RKO (cell line): ENCODE data around the gene ATP2C2.
"Not testable (repeated sequence)": the region's sequence is repeated elsewhere in the genome, so short reads cannot be mapped to it uniquely, and the experiment has no call there.

Experiments
- DNase-seq: peaks from one replicate; pipeline ENCODE4 v3.0.0-alpha.2; 2016; ENCODE audit warnings: low spot score

ATP2C2 gene

DNA sequence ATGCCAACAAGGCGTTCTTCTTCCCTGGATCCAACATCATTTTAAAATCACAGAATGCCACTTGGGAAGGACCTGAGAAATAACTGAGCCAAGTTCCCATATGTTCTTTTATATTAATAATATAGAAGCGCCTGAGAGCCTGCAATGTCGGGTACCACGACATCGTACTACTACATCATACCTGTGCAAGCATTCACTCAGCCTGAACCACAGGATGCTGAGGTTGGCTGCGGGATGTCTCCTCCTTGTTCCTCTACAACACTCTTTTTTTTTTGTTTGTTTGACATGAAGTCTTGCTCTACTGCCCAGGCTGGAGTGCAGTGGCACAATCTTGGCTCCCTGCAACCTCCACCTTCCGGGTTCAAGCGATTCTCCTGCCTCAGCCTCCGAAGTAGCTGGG is 2.1 kb upstream of the ATP2C2 start:
- no peak for DNase-seq

DNA sequence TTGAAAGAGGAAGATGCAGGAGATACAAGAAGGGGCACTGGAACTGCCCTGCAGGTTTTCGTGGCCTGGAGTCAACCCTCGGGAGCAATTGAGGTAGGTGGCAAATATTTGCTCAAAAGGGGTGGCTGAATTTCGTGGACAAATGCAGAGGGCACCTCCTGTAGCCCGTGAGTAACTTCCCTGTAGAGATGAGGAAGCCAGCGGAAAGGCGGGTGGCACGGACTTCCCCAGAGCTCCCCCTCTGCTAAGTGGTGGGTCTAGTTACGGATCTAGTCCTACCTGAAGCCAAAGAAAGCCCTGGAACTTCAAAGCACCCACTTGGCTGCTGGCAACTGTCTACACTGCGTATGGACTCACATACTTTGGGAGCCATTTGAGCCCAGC is 1.0 kb upstream of the ATP2C2 start:
- no peak for DNase-seq

DNA sequence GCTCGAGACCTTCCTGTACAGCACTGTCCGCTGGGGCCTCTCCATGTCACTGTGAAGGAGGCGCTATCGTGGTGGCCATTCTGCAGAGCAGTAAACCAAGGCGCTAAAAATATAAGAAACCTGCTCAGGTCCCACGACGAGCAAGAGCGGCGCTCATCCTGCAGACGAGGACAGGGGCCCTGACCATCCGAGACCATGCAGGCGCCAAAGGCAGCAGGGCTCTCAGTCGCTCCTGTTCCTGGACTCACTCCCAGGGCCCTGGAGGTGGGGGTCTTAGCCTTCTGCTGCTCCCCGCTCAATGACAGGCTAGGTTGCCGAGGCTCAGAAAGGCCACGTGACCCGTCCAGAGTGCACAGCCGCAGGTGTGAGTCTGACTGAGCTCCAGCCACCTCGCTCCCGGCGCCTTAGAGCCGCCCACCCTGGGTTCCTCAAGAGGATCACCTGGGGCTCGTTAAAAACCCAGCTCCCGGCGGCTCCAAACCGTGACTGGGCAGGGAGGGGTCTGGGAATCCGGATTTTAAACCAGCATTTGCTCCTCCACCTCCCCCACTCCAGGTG is 509 bp upstream of the ATP2C2 start:
- no peak for DNase-seq

DNA sequence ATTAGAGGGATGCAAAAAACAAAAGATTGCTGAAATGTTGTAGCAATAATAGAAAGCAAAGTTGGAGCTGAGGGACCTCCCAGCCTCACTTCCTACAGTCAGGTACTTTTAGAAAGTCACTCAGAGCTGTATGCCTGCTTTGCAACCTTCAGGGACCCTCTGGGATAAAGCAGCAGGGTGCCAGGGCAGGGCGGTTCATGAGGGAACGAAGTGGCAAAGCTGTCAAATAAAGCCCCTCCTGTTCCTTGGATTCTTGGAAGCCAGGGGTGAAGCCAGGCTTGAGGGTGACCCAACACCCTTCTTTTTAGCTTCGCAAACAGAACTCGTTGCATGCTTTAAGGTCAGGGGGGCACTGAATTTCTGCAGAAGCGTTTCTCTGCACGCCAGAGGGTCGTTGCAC is 767 bp downstream of the ATP2C2 start:
- DNase-seq, result no peak

DNA sequence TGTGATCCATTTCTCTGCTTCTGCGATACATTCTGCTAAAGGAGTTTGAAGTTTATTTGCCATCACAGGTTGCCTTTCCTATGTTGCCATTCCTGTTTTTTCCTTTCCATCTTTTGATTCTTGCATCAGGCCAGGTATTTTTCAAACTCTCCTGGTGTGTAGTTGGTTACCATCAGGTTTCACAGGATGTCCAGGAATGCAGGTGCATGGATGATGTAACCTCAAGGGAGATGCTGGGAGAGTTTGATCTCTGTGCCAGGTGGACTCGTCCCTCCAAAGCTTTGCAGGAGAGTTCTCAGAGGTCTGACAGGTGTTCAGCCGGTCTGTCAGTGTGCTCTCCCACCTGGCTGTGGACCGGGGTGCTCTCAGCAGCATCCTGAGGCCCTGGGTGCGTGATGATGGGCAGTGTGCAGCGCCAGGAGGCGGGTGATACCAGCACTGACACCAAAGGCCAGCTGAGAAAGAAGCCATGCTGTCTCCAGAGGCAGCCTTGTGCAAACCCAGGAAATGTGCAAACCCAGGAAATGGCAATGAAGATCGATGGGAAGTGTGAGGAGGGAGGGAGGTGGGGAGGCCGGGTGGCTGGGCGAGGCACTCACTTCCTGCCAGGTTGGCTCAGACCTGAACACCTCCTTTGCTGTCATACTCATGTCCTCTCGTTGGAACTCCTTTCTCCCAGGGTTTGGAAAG is 1.7 kb downstream of the ATP2C2 start:
- DNase-seq, result no peak

DNA sequence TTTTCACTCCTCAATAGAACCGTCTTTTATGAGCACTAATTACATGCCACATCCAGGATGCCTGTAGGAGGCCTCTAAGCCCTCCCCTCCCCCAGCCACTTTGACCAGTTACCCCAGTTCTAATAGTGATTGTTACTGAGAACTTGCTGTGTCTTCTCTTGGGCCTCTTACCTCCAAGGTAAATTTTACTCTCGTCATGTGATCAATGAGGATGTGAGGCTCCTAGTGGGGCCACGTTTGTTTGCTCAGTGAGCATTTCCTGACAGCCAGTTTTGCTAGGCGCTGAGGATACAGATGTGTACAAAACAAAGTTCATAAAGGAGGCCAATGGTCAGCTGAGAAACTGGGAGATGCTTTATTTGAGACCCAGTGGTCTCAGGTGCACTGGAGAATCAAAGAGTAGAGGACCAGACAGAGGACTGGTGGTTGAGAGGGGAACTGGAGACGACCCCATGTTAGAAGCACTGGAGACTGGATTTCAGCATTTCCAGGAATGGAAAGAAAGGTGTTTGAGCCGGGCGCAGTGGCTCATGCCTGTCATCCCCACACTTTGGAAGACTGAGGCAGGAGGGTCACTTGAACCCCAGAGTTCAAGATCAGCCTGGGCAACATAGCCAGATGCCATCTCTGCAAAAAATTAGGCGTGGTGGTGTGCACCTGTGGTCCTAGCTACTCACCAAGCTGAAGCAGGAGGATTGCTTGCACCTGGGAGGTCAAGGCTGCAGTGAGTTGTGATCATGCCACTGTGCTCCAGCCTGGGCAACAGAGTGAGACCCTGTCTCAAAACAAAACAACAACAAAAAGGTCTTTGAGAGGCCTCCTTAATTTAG is 2.6 kb downstream of the ATP2C2 start:
- DNase-seq, result no peak

DNA sequence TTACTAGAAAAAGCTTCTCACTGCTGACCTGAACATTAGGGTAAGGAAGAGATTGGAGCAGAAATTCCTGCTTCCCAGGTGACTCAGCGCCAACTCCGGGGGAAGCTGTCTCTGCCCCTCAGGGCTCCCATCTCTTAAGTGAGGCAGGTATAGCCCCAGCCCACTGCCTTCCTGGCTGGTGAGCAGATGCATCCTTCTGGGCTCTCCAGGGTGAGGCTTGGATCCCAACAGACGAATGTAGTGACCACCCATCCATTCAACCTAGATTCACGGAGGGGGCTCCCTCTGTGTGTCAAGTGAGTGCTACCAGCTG is 3.2 kb downstream of the ATP2C2 start:
- no peak for DNase-seq

DNA sequence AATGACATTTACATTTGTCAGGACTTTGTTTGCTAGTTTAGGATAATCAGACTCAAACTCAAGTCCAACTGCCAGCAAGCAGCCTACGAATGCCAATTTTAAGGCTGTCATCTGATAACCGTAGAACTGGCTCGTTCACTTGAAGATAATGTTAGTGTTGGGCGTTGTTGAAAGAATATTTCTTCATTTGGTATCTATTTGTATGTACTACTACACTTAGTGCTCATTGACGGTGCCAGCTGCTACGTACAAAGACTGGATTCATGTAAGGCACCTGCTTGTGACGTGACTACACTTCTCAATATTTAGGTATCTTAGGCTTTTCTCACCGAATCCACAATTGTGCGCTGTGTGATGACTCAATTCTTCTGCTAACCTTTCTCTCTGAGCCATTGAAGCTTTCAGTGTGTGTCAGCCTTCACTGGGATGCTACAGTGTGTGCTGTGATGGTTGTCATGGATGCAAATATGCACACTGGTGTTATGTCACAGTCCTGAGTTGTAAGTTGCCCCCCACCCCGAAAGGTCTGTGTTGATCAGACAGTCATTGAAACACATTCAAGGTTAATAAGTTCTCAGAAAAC is 5.7 kb downstream of the ATP2C2 start:
- DNase-seq, result no peak

DNA sequence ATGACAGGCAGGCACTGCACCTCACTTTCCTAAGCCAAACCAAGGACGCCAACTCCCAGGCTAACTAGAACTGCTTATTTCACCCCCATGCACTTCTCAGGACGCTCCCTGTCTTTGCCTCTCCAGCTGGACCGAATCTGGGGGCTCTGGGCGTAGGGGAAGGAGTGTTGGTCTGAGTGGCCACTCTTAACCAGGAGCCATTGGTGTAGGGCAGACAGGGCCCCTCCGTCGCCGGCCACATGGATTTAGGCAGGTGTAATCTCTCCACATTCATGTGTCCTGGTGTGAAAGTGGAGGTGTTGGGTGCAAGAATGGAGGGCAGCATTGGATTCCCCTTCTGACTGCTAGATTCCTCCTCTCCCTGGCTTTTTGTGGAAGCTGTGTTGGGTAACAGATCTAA is 9.8 kb downstream of the ATP2C2 start:
- DNase-seq, result no peak

DNA sequence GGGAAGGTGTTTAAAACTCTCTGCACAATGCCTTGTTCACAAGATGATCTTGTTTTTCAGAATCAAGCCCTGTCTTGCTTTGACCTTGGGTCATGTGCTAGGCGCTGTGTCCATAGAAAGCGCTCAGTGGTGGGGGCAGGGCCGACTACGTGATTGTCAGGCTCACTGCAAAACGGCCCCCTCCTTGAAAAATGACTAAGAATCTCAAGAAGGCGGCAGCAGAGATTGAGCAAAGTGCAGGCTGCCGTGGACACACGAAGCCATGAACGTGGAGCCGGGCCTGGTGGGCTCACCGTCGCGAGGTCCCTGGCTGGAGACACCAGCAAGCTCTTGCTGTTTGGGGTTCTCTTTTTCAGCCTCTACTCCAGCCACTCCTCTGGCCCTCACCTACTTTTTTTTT is 10.2 kb downstream of the ATP2C2 start:
- no peak for DNase-seq

DNA sequence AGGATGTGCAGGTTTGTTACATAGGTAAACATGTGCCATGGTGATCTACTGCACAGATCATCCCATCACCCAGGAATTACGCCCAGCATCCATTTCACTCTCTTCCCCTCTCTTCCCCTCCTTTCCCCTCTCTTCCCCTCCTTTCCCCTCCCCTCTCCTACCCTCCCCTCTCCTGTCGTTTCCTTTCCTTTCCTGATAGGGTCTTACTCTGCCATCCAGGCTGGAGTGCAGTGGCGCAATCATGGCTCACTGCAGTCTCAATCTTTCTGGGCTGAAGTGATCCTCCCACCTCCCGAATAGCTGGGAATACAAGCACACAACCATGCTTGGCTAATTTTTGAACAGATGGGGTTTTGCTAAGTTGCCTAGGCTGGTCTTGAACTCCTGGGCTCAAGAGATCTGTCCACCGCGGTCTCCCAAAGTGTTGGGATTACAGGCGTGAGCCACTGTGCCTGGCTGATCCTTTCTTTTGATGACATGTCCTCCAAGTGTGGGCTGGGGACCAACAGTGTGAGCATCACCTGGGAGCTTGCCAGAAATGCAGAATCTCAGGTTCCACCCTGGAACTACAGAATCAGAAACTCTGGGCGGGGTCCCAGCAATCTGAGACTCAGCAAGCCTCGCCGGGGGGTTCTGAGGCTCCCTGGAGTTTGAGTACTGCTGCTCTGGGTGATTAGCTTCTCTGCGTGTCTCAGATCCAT is 10.8 kb downstream of the ATP2C2 start:
- DNase-seq, result no peak

DNA sequence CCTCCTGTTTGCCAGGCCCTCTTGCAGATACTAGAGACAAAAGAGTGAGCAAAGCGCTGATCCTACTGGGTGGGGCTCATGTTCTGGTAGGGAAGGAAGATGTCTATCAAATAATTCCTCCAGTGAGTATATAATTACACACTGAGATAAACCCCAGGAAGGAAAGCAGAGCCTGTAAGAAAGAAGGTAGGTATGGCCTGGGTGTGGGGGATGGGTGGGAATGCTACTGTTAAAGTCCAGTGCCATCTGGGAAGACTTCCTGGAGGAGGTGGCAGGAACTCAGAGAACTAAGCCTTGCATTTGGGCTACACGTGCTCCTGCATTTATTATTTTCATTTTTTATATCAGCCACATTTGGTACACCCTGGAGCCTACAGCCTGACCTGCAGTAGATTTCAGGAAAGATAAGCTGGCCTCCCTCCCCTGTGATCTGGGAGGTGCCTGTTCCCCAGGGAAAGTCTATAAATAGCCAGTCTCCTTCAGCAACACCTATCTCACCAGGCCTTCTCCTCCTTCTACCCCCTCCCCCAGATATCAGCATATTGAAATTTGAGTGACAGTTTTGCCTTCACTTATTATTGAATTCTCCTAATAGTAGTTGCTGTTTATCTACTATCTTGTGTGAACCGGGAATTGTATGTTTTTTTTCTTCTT is 11.5 kb downstream of the ATP2C2 start:
- DNase-seq, result no peak

DNA sequence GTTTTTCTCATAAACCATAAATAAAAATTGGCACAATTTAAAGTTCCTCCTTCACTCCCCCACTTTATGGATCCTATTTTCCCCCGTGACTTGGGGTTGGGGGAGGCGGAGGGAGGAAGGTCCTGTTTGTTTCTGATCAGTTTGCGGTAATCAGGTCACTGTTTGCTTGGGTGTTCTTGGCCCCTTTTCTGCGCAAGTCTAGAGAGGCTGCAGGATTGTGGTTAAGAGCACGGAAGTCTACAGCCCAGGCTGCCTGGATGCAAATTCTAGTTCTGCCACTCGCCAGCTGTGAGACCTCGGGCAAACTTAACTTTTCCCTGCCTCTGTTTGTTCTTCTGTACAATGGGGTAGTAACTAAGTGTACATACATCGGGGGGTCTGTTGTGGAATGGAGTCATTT is 12.1 kb downstream of the ATP2C2 start:
- DNase-seq, result no peak

DNA sequence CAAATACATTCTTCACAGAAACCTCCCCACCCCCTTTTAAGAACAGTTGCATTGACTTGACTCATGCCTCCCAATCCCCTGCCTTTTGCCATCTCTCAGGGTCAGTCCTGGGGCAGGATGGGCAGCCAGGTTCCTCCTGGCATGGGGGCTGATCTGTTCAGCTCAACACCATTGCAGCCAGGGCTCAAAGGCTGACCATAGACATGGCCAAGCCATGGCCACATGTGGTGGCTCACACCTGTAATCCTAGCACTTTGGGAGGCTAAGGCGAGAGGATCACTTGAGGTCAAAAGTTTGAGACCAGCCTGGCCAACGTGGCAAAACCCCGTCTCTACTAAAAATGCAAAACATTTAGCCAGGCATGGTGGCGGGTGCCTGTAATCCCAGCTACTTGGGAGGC is 14.1 kb downstream of the ATP2C2 start:
- DNase-seq, result no peak

DNA sequence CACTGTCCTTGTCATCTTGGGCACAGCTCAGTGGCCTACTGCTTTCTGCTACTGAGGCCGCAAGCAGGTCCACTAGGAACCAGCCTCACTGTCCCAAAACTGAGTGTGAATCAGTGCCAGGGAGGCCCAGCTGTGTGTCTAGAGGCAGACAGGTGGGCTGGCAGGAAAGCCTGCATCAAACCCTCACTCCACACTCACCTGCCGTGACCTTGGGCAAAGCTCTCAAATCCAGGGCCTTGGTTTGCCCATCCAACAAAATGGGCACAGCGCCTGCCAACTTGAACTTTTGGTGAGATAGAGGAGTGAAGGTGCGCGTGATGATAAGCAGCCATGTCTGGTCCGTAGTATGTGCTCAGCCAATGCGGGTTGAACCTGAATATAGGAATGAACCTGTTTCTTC is 14.8 kb downstream of the ATP2C2 start:
- no peak for DNase-seq

DNA sequence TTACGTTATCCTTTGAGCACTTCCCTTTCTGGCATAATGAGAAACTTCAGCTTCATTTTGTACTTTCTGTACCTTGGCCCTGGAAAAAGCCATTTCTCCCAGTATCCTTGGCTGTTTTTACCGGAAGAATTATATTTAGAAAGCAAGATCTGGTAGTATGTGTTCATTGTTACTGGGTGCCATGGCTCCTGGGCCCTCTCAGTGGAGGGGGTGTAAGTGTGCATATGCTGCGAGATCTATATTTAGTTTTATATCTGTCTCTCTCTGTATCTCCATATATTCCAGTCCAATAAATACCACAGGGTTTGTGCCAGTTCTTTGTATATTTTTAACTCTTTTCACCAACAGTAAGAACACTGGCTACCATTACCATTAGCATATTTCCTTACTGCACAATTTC is 17.7 kb downstream of the ATP2C2 start:
- DNase-seq, result no peak

DNA sequence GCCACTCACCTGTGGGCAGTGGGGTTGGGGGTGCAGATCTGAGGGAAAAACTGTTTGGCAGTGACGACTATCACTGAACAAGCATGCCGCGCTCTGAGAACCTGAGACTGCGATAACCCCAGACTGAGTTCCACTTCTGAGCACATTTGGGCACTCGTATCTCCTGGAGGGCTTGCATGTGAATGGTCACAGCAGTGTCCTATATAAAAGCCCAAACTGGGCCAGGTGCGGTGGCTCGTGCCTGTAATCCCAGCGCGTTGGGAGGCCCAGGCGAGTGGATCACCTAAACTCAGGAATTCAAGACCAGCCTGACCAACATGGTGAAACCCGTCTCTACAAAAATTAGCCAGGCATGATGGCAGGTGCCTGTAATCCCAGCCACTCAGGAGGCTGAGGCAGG is 18.7 kb downstream of the ATP2C2 start:
- DNase-seq, result no peak

DNA sequence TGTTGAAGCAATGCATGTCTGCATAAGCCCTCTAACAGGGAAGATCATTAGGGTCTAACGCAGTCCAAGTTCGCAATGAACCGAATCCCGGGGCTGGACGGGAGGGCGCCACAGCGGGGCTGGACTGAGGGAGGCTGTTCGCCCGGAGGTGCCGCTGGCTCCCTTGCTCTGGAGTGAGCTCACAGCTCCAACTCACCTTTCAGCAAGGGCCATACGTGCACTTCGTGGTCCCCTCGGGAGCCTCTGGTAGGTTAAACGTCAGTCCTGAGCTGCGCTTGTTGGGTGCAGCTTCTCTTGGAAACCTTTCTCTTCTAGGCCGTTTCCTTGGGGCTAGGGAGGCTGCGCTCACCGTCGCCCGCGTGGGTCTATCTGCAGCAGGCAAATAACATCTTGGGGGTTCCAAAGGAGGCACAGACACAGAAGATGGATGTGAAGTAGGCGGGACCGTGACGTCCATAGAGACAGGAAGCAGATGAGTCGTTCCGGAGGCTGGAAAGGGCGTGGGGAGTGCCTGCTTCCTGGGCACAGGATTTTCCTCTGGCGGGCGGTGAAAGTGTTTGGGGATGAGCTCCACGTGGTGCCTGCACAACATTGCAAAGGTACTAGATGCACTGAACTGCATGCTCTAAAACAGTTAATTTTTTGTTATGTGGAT is 21.9 kb downstream of the ATP2C2 start:
- no peak for DNase-seq

DNA sequence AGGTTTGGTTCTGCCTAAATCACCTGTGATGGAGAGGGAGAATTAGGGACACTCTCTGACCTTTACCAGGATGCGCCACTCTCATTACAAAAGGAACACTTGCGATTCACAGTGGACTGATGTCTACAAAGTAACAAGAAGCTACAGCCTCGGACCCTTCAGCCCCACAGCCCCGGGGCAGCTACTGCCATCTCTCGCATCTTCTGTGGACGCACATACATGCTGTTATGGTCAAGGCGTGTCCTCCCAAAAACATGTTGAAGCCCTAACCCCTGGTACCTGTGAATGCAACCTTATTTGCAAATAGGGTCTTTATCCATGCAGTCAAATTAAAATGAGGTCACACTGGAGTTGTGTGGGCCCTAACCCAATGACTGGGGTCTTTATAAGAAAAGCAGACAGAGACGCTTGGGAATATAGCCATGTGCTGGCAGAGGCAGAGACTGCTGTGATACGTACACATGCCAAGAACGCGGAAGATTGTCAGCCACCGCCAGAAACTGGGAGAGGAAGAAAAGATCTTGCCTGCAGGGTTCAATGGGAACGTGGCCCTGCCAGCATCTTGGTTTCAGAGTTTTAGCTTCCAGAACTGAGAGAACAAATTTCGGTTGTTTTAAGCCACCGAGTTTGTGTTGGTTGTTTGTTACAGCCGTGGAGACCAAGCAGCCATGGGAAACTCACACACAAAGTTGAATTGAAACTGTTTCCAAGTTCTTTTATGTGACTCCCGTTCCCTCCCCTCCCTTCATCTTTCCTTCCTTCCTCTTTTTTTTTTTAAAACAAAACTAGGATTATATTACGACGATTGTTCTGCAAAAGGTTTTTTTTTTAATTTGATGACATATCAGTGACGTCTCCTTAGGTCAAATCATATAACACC is 23.1 kb downstream of the ATP2C2 start:
- no peak for DNase-seq

DNA sequence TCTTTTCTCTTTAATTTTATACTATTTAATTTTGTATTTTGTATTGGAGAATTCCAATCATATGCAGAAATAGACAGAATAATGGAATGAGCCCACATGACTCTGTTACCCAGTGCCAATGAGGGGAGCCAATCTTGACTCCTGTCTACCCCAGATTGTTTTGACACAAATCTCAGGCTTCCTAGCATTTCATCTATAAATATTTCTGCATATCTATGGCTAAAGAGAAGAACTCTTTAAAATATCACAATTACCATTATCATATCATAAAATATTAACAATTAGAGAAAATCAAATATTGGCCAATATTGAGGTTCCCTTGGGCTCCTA is 23.7 kb downstream of the ATP2C2 start:
- DNase-seq, result no peak

DNA sequence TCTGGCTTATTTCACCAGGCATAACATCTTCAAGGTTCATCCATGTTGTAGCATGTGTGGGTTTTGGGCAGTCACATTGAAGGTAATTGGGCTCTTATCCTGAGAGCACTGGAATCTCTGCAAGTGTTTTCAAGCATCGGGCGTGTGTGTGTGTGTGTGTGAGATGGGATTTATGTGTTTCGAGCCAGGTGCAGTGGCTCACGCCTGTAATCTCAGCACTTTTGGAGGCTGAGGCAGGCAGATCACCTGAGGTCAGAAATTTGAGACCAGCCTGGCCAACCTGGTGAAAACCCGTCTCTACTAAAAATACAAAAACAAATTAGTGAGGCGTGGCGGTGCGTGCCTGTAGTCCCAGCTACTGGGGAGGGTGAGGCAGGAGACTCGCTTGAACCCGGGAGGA is 27.7 kb downstream of the ATP2C2 start:
- DNase-seq, result not testable (repeated sequence)
